Neuronal stem cell (in vitro differentiated cells): ENCODE results near the gene RAPH1.
"Not testable (repeated sequence)": the region's sequence is repeated elsewhere in the genome, so short reads cannot be mapped to it uniquely, and the experiment has no call there.

Experiments used
- DNase-seq: peaks from one replicate; pipeline ENCODE4 v3.0.0-alpha.2; 2013; ENCODE audit warnings: low spot score
- H2AFZ ChIP-seq: one replicate; pipeline ENCODE4 v1.6.1; 2013; ENCODE audit warnings: mild to moderate bottlenecking, low read length, inconsistent platforms
- H2AK5ac ChIP-seq: 2 replicates; pipeline ENCODE4 v1.6.1; 2013; ENCODE audit warnings: low read depth, mild to moderate bottlenecking, inconsistent platforms, low read length, moderate library complexity, mixed read lengths
- H2BK120ac ChIP-seq: 2 replicates; pipeline ENCODE4 v1.6.1; 2013; ENCODE audit warnings: low read depth, mild to moderate bottlenecking, inconsistent platforms, low read length, moderate library complexity, mixed read lengths
- H2BK12ac ChIP-seq: one replicate; pipeline ENCODE4 v1.6.1; 2013; ENCODE audit warnings: low read length, inconsistent platforms
- H2BK15ac ChIP-seq: 2 replicates; pipeline ENCODE4 v1.6.1; 2013; ENCODE audit warnings: mild to moderate bottlenecking, low read length, inconsistent platforms, mixed read lengths
- H2BK5ac ChIP-seq: one replicate; pipeline ENCODE4 v1.6.1; 2013; ENCODE audit warnings: inconsistent platforms, mild to moderate bottlenecking, low read length, moderate library complexity
- H3K14ac ChIP-seq: one replicate; pipeline ENCODE4 v1.6.1; 2013; ENCODE audit warnings: low read length, inconsistent platforms
- H3K18ac ChIP-seq: 2 replicates; pipeline ENCODE4 v1.6.1; 2013; ENCODE audit warnings: low read length, inconsistent platforms
- H3K23ac ChIP-seq: 2 replicates; pipeline ENCODE4 v1.6.1; 2013; ENCODE audit warnings: low read depth, mild to moderate bottlenecking, mixed read lengths, low read length, inconsistent platforms; ENCODE audit not compliant: poor library complexity
- H3K27ac ChIP-seq: replicated peaks from 3 replicates; pipeline ENCODE4 v1.5.1; 2013; ENCODE audit warnings: low read length, inconsistent platforms
- H3K27me3 ChIP-seq, 3 experiments: 2 replicates each; pipeline ENCODE4 v1.6.1; 2013; ENCODE audit warnings: low read length in 3 of 3, mild to moderate bottlenecking in 2 of 3, inconsistent platforms in 1 of 3, low read depth in 1 of 3, mixed read lengths in 1 of 3, moderate library complexity in 1 of 3; ENCODE audit not compliant: control insufficient read depth in 3 of 3, insufficient read depth in 3 of 3
- H3K36me3 ChIP-seq, 2 donors: replicated peaks in 1 of 2; 2 replicates each; pipeline ENCODE4 v1.6.1; 2013; ENCODE audit warnings: low read length in 2 of 2; ENCODE audit not compliant: control insufficient read depth in 2 of 2, insufficient read depth in 2 of 2
- H3K4ac ChIP-seq: 2 replicates; pipeline ENCODE4 v1.6.1; 2013; ENCODE audit warnings: inconsistent platforms, mild to moderate bottlenecking, low read length, moderate library complexity
- H3K4me1 ChIP-seq, 2 donors: 1 replicate in 1 of 2; 2 replicates in 1 of 2; pipeline ENCODE4 v1.6.1; 2013; ENCODE audit warnings: low read length in 2 of 2, low read depth in 1 of 2; ENCODE audit not compliant: control insufficient read depth in 2 of 2, insufficient read depth in 1 of 2
- H3K4me2 ChIP-seq: one replicate; pipeline ENCODE4 v1.6.1; 2013; ENCODE audit warnings: mild to moderate bottlenecking, low read length, inconsistent platforms; ENCODE audit not compliant: insufficient read depth, poor library complexity, severe bottlenecking
- H3K4me3 ChIP-seq, 2 donors: 2 replicates each; pipeline ENCODE4 v1.5.1; 2013; ENCODE audit warnings: low read length in 2 of 2, mild to moderate bottlenecking in 2 of 2, inconsistent platforms in 1 of 2, moderate library complexity in 1 of 2
- H3K79me1 ChIP-seq: one replicate; pipeline ENCODE4 v1.6.1; 2013; ENCODE audit warnings: low read depth, mild to moderate bottlenecking, inconsistent platforms, low read length, moderate library complexity
- H3K9ac ChIP-seq: one replicate; pipeline ENCODE4 v1.6.1; 2013; ENCODE audit warnings: mild to moderate bottlenecking, low read depth, low read length, inconsistent platforms; ENCODE audit not compliant: poor library complexity
- H3K9me3 ChIP-seq, 2 donors: replicated peaks in 1 of 2; 2 replicates each; pipeline versions ENCODE3 to v1.6.1; 2013; ENCODE audit warnings: low read length in 2 of 2, mild to moderate bottlenecking in 2 of 2, inconsistent platforms in 1 of 2, low read depth in 1 of 2, mixed read lengths in 1 of 2, moderate library complexity in 1 of 2; ENCODE audit not compliant: control insufficient read depth in 2 of 2, insufficient read depth in 1 of 2
- H4K8ac ChIP-seq: one replicate; pipeline ENCODE4 v1.6.1; 2013; ENCODE audit warnings: low read depth, mild to moderate bottlenecking, inconsistent platforms, low read length, moderate library complexity
- H4K91ac ChIP-seq: one replicate; pipeline ENCODE4 v1.6.1; 2013; ENCODE audit warnings: low read length, low read depth, mild to moderate bottlenecking, inconsistent platforms; ENCODE audit not compliant: poor library complexity
- WGBS, 2 donors: extraction: QIAGEN DNeasy Blood & Tissue Kit; methylation state at CpG; one replicate each; pipeline ENCODE4 v1.1.7; 2013; ENCODE audit warnings: missing lambda C conversion rate in 2 of 2, mixed read lengths in 1 of 2; ENCODE audit not compliant: insufficient read length in 2 of 2, insufficient replicate concordance in 1 of 2; ENCODE audit errors: extremely low coverage in 2 of 2; 5-methylcytosine and 5-hydroxymethylcytosine counted together

Gene RAPH1

DNA sequence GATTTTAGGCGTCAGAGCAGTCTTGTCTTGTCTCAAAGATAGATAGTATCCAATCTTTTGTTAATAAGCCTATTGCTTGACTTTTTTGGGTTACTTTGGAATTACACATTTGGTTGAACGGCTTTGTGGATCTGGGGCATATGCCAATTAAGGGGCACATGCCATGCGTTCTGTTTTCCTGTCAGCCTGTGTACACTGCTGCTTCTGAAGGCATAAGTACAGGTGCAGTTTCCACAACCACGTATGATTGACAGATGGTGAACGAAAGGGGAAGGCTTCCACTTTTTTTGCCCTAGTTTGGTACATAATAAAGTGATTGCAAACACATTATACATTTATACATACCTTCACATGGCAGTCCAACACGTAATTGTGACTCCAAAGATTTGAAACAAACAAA is 102.3 kb downstream of the RAPH1 start:
- no CpG with 5 or more reads among the region's 6 CpGs for WGBS, 2 donors
- no peak overlapping the region for H3K4me3 ChIP-seq
- H3K9ac ChIP-seq, result no peak overlapping the region

DNA sequence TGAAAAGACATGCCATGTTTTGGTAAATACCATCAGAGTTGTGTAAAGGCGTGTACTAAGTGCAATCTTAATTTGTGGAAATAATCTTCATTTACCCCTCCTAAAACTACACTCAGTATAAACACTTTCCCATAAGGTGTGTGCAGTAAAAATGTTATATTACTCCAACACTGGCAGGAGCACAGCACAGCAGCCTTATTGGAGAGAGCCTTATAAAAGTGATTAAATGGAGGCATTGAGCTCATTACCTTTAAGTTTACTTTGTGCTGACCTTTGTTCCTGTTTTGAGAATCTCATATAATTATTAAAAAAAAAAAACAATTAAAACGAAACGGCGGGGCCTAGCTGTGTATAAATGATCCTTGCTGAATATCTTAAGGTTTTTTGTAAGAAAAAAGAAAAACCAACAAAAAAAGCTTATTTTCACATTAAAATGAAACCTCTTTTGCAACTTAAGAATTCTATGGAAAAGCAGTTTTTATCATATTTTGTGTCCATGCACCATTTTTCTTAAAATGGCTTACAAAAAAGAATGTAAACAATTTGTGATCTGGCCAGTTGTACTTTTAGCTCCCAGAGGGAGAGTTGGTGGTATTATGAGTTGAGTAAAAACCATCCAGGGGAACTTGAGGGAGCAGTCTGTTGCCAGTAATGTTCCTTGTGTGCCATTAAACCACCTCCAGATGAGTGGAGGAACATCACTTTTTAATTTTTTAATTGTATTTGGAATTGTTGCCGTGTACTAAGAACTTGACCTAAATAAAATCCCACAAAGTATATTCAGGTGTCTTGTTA is 103.5 kb downstream of the RAPH1 start:
- Histone ChIP-seq H2AK5ac (no peak overlapping the region), H4K91ac (no peak overlapping the region), H2BK12ac (no peak overlapping the region), H3K4me1 (no peaks in the 10 kb centered on the region), H3K79me1 (peaks cover 2% of the 10 kb centered on the region), H3K9me3 (peaks cover 0 to 2% of the 10 kb centered on the region in 2 donors), H3K27me3 (no peaks in the 10 kb centered on the region), H3K4ac (no peak overlapping the region), H3K27ac (no peak overlapping the region), H3K14ac (no peak overlapping the region), H2BK5ac (no peak overlapping the region), H4K8ac (no peak overlapping the region), H2BK15ac (no peak overlapping the region), H3K36me3 (peaks cover 13 to 93% of the 10 kb centered on the region in 2 donors), H3K23ac (no peak overlapping the region), H2AFZ (no peak overlapping the region), H3K4me3 (no peak overlapping the region), H3K4me2 (no peak overlapping the region), H2BK120ac (no peak overlapping the region), H3K9ac (no peak overlapping the region), H3K18ac (no peak overlapping the region)
- DNase-seq, result no peak
- no CpG with 5 or more reads among the region's 5 CpGs for whole genome bisulfite sequencing, 2 donors

More for the DNA sequence above, 102.3 kb downstream of the RAPH1 start:
- Histone ChIP-seq H3K4me1 (no peaks in the 10 kb centered on the region), H2AK5ac (no peak overlapping the region), H4K8ac (no peak overlapping the region), H3K27ac (no peak overlapping the region), H2BK12ac (no peak overlapping the region), H3K79me1 (peaks cover 2% of the 10 kb centered on the region), H4K91ac (no peak overlapping the region), H3K9me3 (peaks cover 0 to 2% of the 10 kb centered on the region in 2 donors), H2BK5ac (no peak overlapping the region), H3K27me3 (no peaks in the 10 kb centered on the region), H3K4ac (no peak overlapping the region), H3K14ac (no peak overlapping the region), H3K4me2 (no peak overlapping the region), H2AFZ (no peak overlapping the region), H3K18ac (no peak overlapping the region), H3K36me3 (peaks cover 8 to 93% of the 10 kb centered on the region in 2 donors), H2BK15ac (no peak overlapping the region), H3K23ac (no peak overlapping the region), H2BK120ac (no peak overlapping the region)
- no peak for DNase-seq

DNA sequence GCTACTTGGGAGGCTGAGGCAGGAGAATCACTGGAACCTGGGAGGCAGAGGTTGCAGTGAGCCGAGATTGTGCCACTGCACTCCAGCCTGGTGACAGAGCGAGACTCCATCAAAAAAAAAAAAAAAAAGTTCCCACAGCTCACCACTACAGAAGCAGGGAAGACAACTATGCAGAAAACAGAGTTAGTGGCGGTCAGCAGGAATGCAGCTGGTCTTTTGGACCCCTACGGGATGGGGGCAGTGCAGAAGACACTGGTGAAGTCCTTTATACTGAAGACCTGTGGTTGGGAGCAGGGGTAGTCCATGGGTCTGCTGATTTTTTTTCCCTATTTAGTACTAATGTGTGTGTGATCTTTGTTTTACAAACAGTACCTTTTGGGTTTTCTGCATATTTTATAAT is 105.5 kb downstream of the RAPH1 start:
- not testable (repeated sequence) for H3K9ac ChIP-seq, H4K8ac ChIP-seq, H4K91ac ChIP-seq, H3K79me1 ChIP-seq, H3K14ac ChIP-seq, H3K4me2 ChIP-seq, H3K18ac ChIP-seq, H2AFZ ChIP-seq, H3K4me3 ChIP-seq, H3K4ac ChIP-seq, H3K4me1 ChIP-seq, H3K23ac ChIP-seq, DNase-seq, H2AK5ac ChIP-seq, H3K9me3 ChIP-seq, H2BK120ac ChIP-seq, H2BK5ac ChIP-seq, H2BK12ac ChIP-seq, H3K27ac ChIP-seq, H3K27me3 ChIP-seq, H2BK15ac ChIP-seq
- no CpG with 5 or more reads among the region's 4 CpGs for WGBS, 2 donors
- peaks cover 13 to 94% of the 10 kb centered on the region in 2 donors for H3K36me3 ChIP-seq

DNA sequence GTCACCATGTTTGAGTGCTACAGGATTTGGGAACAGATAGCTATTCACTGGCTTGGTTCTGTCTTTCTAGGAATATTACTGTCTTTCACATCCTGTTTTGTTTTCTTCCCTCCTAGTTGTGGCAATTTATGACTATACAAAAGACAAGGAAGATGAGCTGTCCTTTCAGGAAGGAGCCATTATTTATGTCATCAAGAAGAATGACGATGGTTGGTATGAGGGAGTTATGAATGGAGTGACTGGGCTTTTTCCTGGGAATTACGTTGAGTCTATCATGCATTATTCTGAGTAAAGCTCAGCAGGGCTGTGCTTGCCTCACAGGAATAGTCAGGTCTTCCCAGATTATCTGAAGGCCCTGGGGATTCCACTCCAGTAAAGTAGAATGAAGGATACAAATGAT is 108.0 kb downstream of the RAPH1 start:
- DNase-seq, result no peak
- Histone ChIP-seq H3K36me3 (peaks cover 15 to 96% of the 10 kb centered on the region in 2 donors), H3K4me3 (no peak overlapping the region), H2BK120ac (no peak overlapping the region), H3K27me3 (no peaks in the 10 kb centered on the region), H4K91ac (no peak overlapping the region), H2BK12ac (no peak overlapping the region), H3K9ac (no peak overlapping the region), H4K8ac (no peak overlapping the region), H3K18ac (no peak overlapping the region), H3K27ac (no peak overlapping the region), H2BK15ac (no peak overlapping the region), H2AK5ac (no peak overlapping the region), H3K4ac (no peak overlapping the region), H2AFZ (no peak overlapping the region), H3K79me1 (no peaks in the 10 kb centered on the region), H3K9me3 (no peaks in the 10 kb centered on the region), H3K4me2 (no peak overlapping the region), H3K23ac (no peak overlapping the region), H3K4me1 (no peaks in the 10 kb centered on the region), H3K14ac (no peak overlapping the region), H2BK5ac (no peak overlapping the region)
- whole genome bisulfite sequencing, 2 donors, result no CpG with 5 or more reads among the region's 2 CpGs
